IMR-90 (cell line): ENCODE measurements around the gene C21orf58. TPM values are rescaled to one million over a fixed set of nuclear protein-coding genes. Genes with fewer than 3 reads are reported as not detected.

ENCODE experiments used
- ATAC-seq: fragments of 200-7000 bp; cut with Tn5 transposase; 2 replicates; pipeline ENCODE4 v1.9.1; 2020; ENCODE audit warnings: low read depth, mild to moderate bottlenecking, moderate library complexity
- BruUV-seq: library from RNA; stranded (reverse); fragments of 400-500 nt; replicated peaks from 2 replicates; lab custom pipeline; 2021; lab: Mats Ljungman, UMichigan
- CTCF ChIA-PET: fragments of 300-600 bp; formaldehyde crosslinking; extraction: SDS; loops from one replicate; lab custom pipeline; 2021; ENCODE audit warnings: antibody characterized with exemption; lab: Yijun Ruan, JAX
- POLR2A ChIA-PET: fragments of 300-600 bp; sonication (Branson Sonifier 250); formaldehyde crosslinking; loops from one replicate; lab custom pipeline; 2022; ENCODE audit warnings: antibody characterized with exemption; ENCODE audit not compliant: unreplicated experiment; lab: Charles Lee
- DNase-seq: peaks from one replicate; pipeline ENCODE4 v3.0.0; 2013
- H2AFZ ChIP-seq: replicated peaks from 2 replicates; pipeline ENCODE3; 2013; ENCODE audit warnings: low read length, mild to moderate bottlenecking; ENCODE audit not compliant: poor library complexity
- H2AK5ac ChIP-seq: 2 replicates; pipeline ENCODE4 v1.6.1; 2013; ENCODE audit warnings: low read depth, low read length, inconsistent platforms
- H2AK9ac ChIP-seq: replicated peaks from 2 replicates; pipeline ENCODE3; 2013; ENCODE audit warnings: mild to moderate bottlenecking, low read depth, low read length, moderate library complexity; ENCODE audit not compliant: poor library complexity
- H2BK120ac ChIP-seq: 2 replicates; pipeline ENCODE4 v1.6.1; 2013; ENCODE audit warnings: low read depth, low read length, inconsistent platforms
- H2BK15ac ChIP-seq: 3 replicates; pipeline ENCODE4 v1.6.1; 2013; ENCODE audit warnings: low read depth, low read length, inconsistent platforms
- H2BK20ac ChIP-seq: 2 replicates; pipeline ENCODE4 v1.6.1; 2013; ENCODE audit warnings: low read depth, mild to moderate bottlenecking, inconsistent platforms, low read length, moderate library complexity
- H2BK5ac ChIP-seq: 2 replicates; pipeline ENCODE4 v1.6.1; 2013; ENCODE audit warnings: mild to moderate bottlenecking, low read depth, low read length, inconsistent platforms; ENCODE audit not compliant: poor library complexity, severe bottlenecking
- H3K14ac ChIP-seq: replicated peaks from 2 replicates; pipeline ENCODE4 v1.6.1; 2013; ENCODE audit warnings: low read depth, low read length, inconsistent platforms
- H3K18ac ChIP-seq: 2 replicates; pipeline ENCODE4 v1.6.1; 2013; ENCODE audit warnings: low read depth, low read length, control low read depth
- H3K23ac ChIP-seq: 2 replicates; pipeline ENCODE4 v1.6.1; 2013; ENCODE audit warnings: low read depth, low read length, inconsistent platforms
- H3K27ac ChIP-seq: 2 replicates; pipeline ENCODE4 v1.5.1; 2013; ENCODE audit warnings: mild to moderate bottlenecking, control low read depth, low read length; ENCODE audit not compliant: insufficient read depth
- H3K27me3 ChIP-seq: 2 replicates; pipeline ENCODE4 v1.6.1; 2013; ENCODE audit warnings: low read length; ENCODE audit not compliant: control insufficient read depth, insufficient read depth
- H3K36me3 ChIP-seq: 2 replicates; pipeline ENCODE4 v1.6.1; 2013; ENCODE audit warnings: low read length, mixed read lengths; ENCODE audit not compliant: control insufficient read depth, insufficient read depth
- H3K4ac ChIP-seq: 2 replicates; pipeline ENCODE4 v1.6.1; 2013; ENCODE audit warnings: low read depth, low read length, inconsistent platforms
- H3K4me1 ChIP-seq: 2 replicates; pipeline ENCODE4 v1.6.1; 2013; ENCODE audit warnings: low read length, mixed read lengths; ENCODE audit not compliant: control insufficient read depth, insufficient read depth
- H3K4me2 ChIP-seq: 2 replicates; pipeline ENCODE4 v1.6.1; 2013; ENCODE audit warnings: low read depth, mild to moderate bottlenecking, control low read depth, low read length, moderate library complexity
- H3K4me3 ChIP-seq: 2 replicates; pipeline ENCODE4 v1.5.1; 2013; ENCODE audit warnings: low read depth, mild to moderate bottlenecking, control low read depth, low read length, moderate library complexity; ENCODE audit not compliant: insufficient read depth
- H3K56ac ChIP-seq: 2 replicates; pipeline ENCODE4 v1.6.1; 2013; ENCODE audit warnings: low read length, inconsistent platforms; ENCODE audit not compliant: insufficient read depth; ENCODE audit errors: extremely low read depth
- H3K79me1 ChIP-seq, 2 experiments: 2 replicates each; pipeline ENCODE4 v1.6.1; 2013; ENCODE audit warnings: low read length in 2 of 2, inconsistent platforms in 1 of 2, low read depth in 1 of 2
- H3K9ac ChIP-seq: 2 replicates; pipeline ENCODE4 v1.6.1; 2013; ENCODE audit warnings: low read depth, low read length, control low read depth
- H3K9me1 ChIP-seq: 2 replicates; pipeline ENCODE4 v1.6.1; 2013; ENCODE audit warnings: low read length, inconsistent platforms; ENCODE audit not compliant: insufficient read depth
- H3K9me3 ChIP-seq: 2 replicates; pipeline ENCODE4 v1.6.1; 2013; ENCODE audit warnings: low read length; ENCODE audit not compliant: control insufficient read depth, insufficient read depth
- H4K20me1 ChIP-seq: 2 replicates; pipeline ENCODE4 v1.6.1; 2013; ENCODE audit warnings: low read length, inconsistent platforms; ENCODE audit not compliant: insufficient read depth
- H4K5ac ChIP-seq: 2 replicates; pipeline ENCODE4 v1.6.1; 2013; ENCODE audit warnings: mild to moderate bottlenecking, low read depth, low read length, control low read depth
- H4K8ac ChIP-seq, 2 experiments: 2 replicates each; pipeline ENCODE4 v1.6.1; 2013; ENCODE audit warnings: low read depth in 2 of 2, low read length in 2 of 2, control low read depth in 1 of 2, inconsistent platforms in 1 of 2
- H4K91ac ChIP-seq: 2 replicates; pipeline ENCODE4 v1.6.1; 2013; ENCODE audit warnings: low read depth, low read length, inconsistent platforms; ENCODE audit not compliant: insufficient read depth
- BHLHE40 ChIP-seq: fragments of 150-350 bp; IDR thresholded peaks from 2 replicates; pipeline ENCODE4 v1.6.1; 2016; ENCODE audit warnings: mild to moderate bottlenecking, low read depth, low read length
- CHD1 ChIP-seq: IDR thresholded peaks from 2 replicates; pipeline ENCODE4 v1.6.1; 2012; ENCODE audit warnings: low read depth, low read length, improper control_type of control experiment
- FOS ChIP-seq: fragments of 150-350 bp; IDR thresholded peaks from 2 replicates; pipeline ENCODE4 v1.6.1; 2016; ENCODE audit warnings: low read depth, low read length
- MAFK ChIP-seq: IDR thresholded peaks from 2 replicates; pipeline ENCODE4 v1.6.1; 2012; ENCODE audit warnings: low read depth, low read length, improper control_type of control experiment
- NFE2L2 ChIP-seq: fragments of 150-350 bp; IDR thresholded peaks from 2 replicates; pipeline ENCODE4 v1.6.1; 2016; ENCODE audit warnings: low read depth, mild to moderate bottlenecking, low read length
- RFX5 ChIP-seq: IDR thresholded peaks from 2 replicates; pipeline ENCODE4 v1.8.0; 2012; ENCODE audit warnings: low read depth, mild to moderate bottlenecking, low read length, moderate library complexity
- WGBS, 2 experiments: methylation state at CpG; one replicate each; pipeline versions ENCODE4 v1.1.5 to v1.1.7; 2013; ENCODE audit warnings: missing lambda C conversion rate in 2 of 2; ENCODE audit not compliant: insufficient read length in 1 of 2; ENCODE audit errors: extremely low coverage in 2 of 2; 5-methylcytosine and 5-hydroxymethylcytosine counted together
- dilution Hi-C: fragments of 300-500 bp; cut with HindIII; formaldehyde crosslinking; loops from one replicate; pipeline ENCODE4 v1.14.3; 2018; ENCODE audit warnings: low sequenced_read_pairs; ENCODE audit not compliant: unreplicated experiment
- in situ Hi-C: fragments of 300-500 bp; cut with MboI; formaldehyde crosslinking; loops from 3 replicates; pipeline ENCODE4 v1.14.3; 2019; ENCODE audit warnings: low sequenced_read_pairs, inconsistent platforms, mixed read lengths
- intact Hi-C: fragments of 100-400 bp; cut with micrococcal nuclease; formaldehyde crosslinking; loops from 2 replicates; pipeline ENCODE4 v1.10.0; 2022
- polyA plus RNA-seq, 3 experiments: library from polyadenylated mRNA; depleted of rRNA; stranded (reverse); fragments of >200 nt; gene quantifications; 2 replicates each; pipeline ENCODE4 v1.2.3, GENCODE V29; 2012; ENCODE audit warnings: low replicate concordance in 1 of 3
- total RNA-seq: library from RNA; depleted of rRNA; stranded (reverse); fragments of >200 nt; gene quantifications from 2 replicates; pipeline ENCODE4 v1.2.3, GENCODE V29; 2012

The C21orf58 gene
- total and polyA plus RNA-seq, 2 of the 4 experiments (the other 2 are of a cell fraction), result 2.7 to 6.2 TPM

DNA sequence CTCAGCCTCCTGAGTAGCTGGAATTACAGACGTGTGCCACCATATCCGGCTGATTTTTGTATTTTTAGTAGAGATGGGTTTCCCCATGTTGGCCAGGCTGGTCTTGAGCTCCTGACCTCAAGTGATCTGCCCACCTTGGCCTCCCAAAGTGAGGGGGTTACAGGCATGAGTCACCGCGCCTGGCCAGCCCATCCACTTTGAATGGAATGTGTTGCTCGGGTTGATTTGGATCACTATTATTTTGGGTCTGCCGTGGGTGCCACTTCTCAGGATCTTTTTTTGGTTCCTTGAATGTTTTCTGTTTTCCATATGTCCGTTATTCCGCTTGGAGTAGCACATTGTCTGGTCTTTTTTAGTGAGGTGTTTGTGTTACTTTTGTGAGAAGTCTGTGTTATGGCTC is 17.3 kb upstream of the C21orf58 start:
- Histone ChIP-seq H2BK15ac (no peak overlapping the region), H4K91ac (no peak overlapping the region), H3K23ac (no peak overlapping the region), H2AFZ (no peak overlapping the region), H2BK5ac (no peak overlapping the region), H3K27ac (no peak overlapping the region), H4K20me1 (no peaks in the 10 kb centered on the region), H2BK120ac (no peak overlapping the region), H3K9me3 (no peaks in the 10 kb centered on the region), H3K4me3 (no peak overlapping the region), H2BK20ac (no peak overlapping the region), H3K18ac (no peak overlapping the region), H3K27me3 (no peaks in the 10 kb centered on the region), H3K36me3 (peaks cover 30% of the 10 kb centered on the region), H4K8ac (no peak overlapping the region), H3K9me1 (no peaks in the 10 kb centered on the region), H4K5ac (no peak overlapping the region), H2AK9ac (no peak overlapping the region), H2AK5ac (no peak overlapping the region), H3K4me1 (no peaks in the 10 kb centered on the region), H3K79me1 (peaks cover 30 to 65% of the 10 kb centered on the region in 2 experiments), H3K56ac (no peak overlapping the region), H3K4me2 (no peak overlapping the region), H3K4ac (no peak overlapping the region), H3K9ac (no peak overlapping the region), H3K14ac (no peak overlapping the region; the same call in 1 of the 2 replicates)
- in situ Hi-C loops, result no loop called here
- CTCF ChIA-PET, result no interaction called here
- ATAC-seq, result no peak
- TF ChIP-seq BHLHE40 (no peak), RFX5 (no peak), FOS (no peak), NFE2L2 (no peak), CHD1 (no peak), MAFK (no peak)
- POLR2A ChIA-PET, result no interaction called here
- intact Hi-C loops, result no loop called here
- DNase-seq, result no peak
- BruUV-seq, result no TSS peak
- no CpG with 5 or more reads among the region's 8 CpGs for WGBS, 2 experiments
- dilution Hi-C loops, result no loop called here
